Measurements from ENCODE around the gene FSTL3. TPM values are rescaled to one million over a fixed set of nuclear protein-coding genes. Genes with fewer than 3 reads are reported as not detected.

The FSTL3 gene
- total RNA-seq, 1 experiment from 2014 or later: 6.8 TPM

DNA sequence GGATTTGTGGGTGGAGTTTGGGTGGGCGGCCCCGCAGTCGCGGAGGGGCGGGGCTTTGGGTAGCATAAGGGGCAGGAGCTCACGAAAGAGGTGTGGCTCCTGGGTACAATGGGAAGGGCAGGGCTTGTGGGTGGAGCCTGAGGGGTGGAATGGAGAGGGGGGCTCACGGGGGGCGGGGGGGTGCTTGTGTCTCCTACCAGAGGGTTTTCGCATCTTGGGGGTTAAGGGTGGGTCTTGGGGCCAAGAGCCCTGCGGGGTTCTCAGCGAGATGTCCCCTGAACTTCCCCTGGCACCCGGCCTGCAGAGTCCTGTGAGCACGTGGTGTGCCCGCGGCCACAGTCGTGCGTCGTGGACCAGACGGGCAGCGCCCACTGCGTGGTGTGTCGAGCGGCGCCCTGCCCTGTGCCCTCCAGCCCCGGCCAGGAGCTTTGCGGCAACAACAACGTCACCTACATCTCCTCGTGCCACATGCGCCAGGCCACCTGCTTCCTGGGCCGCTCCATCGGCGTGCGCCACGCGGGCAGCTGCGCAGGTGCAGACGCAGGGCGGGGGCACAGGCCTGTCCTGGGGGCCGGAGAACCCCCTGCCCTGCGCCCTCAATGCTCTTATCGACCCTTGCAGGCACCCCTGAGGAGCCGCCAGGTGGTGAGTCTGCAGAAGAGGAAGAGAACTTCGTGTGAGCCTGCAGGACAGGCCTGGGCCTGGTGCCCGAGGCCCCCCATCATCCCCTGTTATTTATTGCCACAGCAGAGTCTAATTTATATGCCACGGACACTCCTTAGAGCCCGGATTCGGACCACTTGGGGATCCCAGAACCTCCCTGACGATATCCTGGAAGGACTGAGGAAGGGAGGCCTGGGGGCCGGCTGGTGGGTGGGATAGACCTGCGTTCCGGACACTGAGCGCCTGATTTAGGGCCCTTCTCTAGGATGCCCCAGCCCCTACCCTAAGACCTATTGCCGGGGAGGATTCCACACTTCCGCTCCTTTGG lies 5.1 kb downstream of the FSTL3 start:
- Histone ChIP-seq H3K14ac (ENCODE audit: insufficient read depth, low read length) (no peak overlapping the region), H4K5ac (ENCODE audit: insufficient read length, low read depth, low read length) (no peak overlapping the region), H3K79me1 (ENCODE audit: insufficient read depth, low read depth, low read length, poor library complexity, severe bottlenecking) (no peaks in the 10 kb centered on the region), H2BK5ac (ENCODE audit: insufficient read length, low read length) (no peak overlapping the region), H3K4me1 (ENCODE audit: insufficient read depth, low read length) (no peaks in the 10 kb centered on the region), H2BK15ac (ENCODE audit: low read depth, low read length) (no peak overlapping the region), H3K18ac (ENCODE audit: insufficient read length, low read depth, low read length) (no peak overlapping the region), H2AFZ (ENCODE audit: low read length) (no peak overlapping the region), H4K20me1 (ENCODE audit: control insufficient read depth, insufficient read depth, insufficient read length) (no peaks in the 10 kb centered on the region), H3K9me3 (ENCODE audit: control insufficient read depth, low read depth, low read length) (no peaks in the 10 kb centered on the region), H3K27ac (ENCODE audit: insufficient read length, low read depth, low read length) (no peak overlapping the region), H3K27me3 (ENCODE audit: insufficient read depth, low read length) (no peaks in the 10 kb centered on the region; the same call in 1 of the 2 replicates), H3K4me2 (ENCODE audit: insufficient read depth, insufficient read length, low read length) (peak overlapping the region; percentile 32), H3K56ac (ENCODE audit: insufficient read length, low read depth, low read length) (no peak overlapping the region), H4K8ac (replicated peaks; ENCODE audit: insufficient read length, low read depth, low read length) (no peak overlapping the region), H3K4ac (ENCODE audit: low read depth, low read length) (no peak overlapping the region), H4K91ac (ENCODE audit: insufficient read length, low read depth, low read length) (no peak overlapping the region), H2AK5ac (ENCODE audit: insufficient read length, low read length) (no peak overlapping the region), H3K9ac (ENCODE audit: extremely low read depth, insufficient read length, low read length) (no peak overlapping the region), H2BK20ac (ENCODE audit: low read depth, low read length, poor library complexity, severe bottlenecking) (no peak overlapping the region), H3K23me2 (ENCODE audit: insufficient read length, low read depth, low read length, poor library complexity, severe bottlenecking) (peaks cover 5% of the 10 kb centered on the region), H3T11ph (ENCODE audit: low read length) (no peak overlapping the region), H3K23ac (ENCODE audit: insufficient read length, low read depth, low read length) (no peak overlapping the region), H3K79me2 (ENCODE audit: insufficient read depth, low read length) (no peaks in the 10 kb centered on the region), H2BK12ac (ENCODE audit: insufficient read length, low read depth, low read length) (no peak overlapping the region), H2BK120ac (ENCODE audit: low read depth, low read length, poor library complexity, severe bottlenecking) (no peak overlapping the region)
- Mint-ChIP-seq H3K27me3 (ENCODE audit: low read depth) (peaks cover 20% of the 10 kb centered on the region), H3K27ac (no peak overlapping the region), H3K4me3 (peak overlapping the region; percentile 86 to 92), H3K36me3 (ENCODE audit: insufficient read depth in 1 of 3, low read depth in 3 of 3) (no peaks in the 10 kb centered on the region), H3K4me1 (0 out of 4 replicates have a peak, but pooled peaks cover 0 to 4% of the 10 kb centered on the region in 2 experiments), H3K9me3 (no peaks in the 10 kb centered on the region)
- no peak for TF ChIP-seq CTCF (conservative IDR thresholded peaks at IDR 0.05)
- no CpG with 5 or more reads among the region's 54 CpGs for WGBS (ENCODE audit: extremely low coverage, insufficient read length, low lambda C conversion rate)
- DNase-seq: no peak

Data from H9 (cell line).